Activated CD4-positive, alpha-beta T cell treated with anti-CD3 and anti-CD28 coated beads for 24 hours (primary cell): ENCODE measurements around the gene EPS8L2.

Source experiments
- DNase-seq, 2 donors: peaks; one replicate each; pipeline ENCODE4 v3.0.0-alpha.2; 2020; ENCODE audit warnings: low read depth in 2 of 2

The EPS8L2 gene

GRCh38 chr11:776561-777287 lies 70.7 kb downstream of the EPS8L2 start:
- DNase-seq, result no peak
